Subcutaneous adipose tissue (tissue), 4 donors: ENCODE measurements around the gene ACBD3. TPM values are rescaled to one million over a fixed set of nuclear protein-coding genes. Genes with fewer than 3 reads are reported as not detected.

ENCODE experiments used
- total RNA-seq, 4 donors: library from RNA; depleted of rRNA; stranded (reverse); fragments of >200 nt; gene quantifications; one replicate each; pipeline ENCODE4 v1.1.0, GENCODE V29; 2016
- TF ChIP-seq, protein P1 (sequence below): fragments of 450-650 bp; IDR thresholded peaks from one replicate; pipeline ENCODE4 v1.5.1; 2016; ENCODE audit warnings: low read depth, mild to moderate bottlenecking, control low read depth, antibody characterized with exemption, moderate library complexity

The ACBD3 gene
- total RNA-seq, 4 donors from 2014 or later = 40.1 to 56.6 (median 51.4) TPM

DNA sequence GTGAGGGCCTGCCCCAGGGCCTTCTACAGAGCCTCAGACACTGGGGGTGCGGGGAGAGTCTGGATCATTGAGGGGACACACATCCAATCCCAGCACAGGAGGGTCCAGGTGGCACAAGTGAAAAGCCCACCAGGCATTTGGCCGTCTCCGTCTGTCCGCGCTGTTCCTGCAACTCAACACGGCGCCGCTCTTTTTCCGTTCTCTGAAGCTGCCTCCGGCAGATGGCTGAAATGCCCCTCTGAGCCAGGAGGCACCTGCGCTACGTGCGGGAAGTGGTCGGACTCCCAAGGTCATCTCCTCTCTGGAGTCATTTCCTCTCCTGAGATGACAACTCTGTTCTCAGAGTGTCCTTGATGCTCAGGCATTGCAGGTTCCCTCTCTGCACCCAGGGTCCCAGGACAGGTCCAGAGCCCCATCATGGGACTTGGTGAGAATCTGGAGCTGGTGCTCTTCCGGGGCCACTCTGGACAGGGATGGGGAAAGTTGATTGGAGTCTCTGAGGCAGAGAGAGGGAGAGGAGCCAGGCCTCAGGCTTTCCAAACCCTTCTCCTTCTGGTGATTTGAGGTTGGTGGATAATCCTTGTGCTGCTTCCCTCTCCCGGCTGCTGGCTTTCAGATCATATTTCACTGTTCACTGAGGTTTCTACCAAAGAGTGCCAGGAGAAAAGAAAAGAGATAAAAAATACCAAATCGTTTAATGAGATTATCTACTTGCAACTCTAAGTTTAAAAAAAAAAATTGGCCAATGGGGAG lies 22.9 kb upstream of the ACBD3 start:
- TF ChIP-seq, protein P1, sequence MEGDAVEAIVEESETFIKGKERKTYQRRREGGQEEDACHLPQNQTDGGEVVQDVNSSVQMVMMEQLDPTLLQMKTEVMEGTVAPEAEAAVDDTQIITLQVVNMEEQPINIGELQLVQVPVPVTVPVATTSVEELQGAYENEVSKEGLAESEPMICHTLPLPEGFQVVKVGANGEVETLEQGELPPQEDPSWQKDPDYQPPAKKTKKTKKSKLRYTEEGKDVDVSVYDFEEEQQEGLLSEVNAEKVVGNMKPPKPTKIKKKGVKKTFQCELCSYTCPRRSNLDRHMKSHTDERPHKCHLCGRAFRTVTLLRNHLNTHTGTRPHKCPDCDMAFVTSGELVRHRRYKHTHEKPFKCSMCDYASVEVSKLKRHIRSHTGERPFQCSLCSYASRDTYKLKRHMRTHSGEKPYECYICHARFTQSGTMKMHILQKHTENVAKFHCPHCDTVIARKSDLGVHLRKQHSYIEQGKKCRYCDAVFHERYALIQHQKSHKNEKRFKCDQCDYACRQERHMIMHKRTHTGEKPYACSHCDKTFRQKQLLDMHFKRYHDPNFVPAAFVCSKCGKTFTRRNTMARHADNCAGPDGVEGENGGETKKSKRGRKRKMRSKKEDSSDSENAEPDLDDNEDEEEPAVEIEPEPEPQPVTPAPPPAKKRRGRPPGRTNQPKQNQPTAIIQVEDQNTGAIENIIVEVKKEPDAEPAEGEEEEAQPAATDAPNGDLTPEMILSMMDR = no peak

DNA sequence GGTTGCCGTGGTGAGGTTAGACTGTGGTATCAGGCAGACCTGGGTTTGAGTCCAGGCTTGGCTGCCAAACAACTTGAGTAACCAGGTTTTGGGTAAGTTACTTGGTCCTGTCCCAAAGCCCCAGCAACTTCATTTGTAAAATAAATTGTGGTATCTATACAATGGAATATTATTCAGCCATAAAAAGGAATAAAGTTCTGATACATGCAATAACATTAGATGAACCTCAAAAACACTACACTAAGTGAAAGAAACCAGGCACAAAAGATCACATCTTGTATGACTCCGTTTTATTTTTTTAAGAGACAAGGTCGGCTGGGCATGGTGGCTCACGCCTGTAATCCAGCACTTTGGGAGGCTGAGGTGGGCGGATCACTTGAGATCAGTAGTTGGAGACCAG lies 20.5 kb upstream of the ACBD3 start:
- TF ChIP-seq, protein P1 = no peak

DNA sequence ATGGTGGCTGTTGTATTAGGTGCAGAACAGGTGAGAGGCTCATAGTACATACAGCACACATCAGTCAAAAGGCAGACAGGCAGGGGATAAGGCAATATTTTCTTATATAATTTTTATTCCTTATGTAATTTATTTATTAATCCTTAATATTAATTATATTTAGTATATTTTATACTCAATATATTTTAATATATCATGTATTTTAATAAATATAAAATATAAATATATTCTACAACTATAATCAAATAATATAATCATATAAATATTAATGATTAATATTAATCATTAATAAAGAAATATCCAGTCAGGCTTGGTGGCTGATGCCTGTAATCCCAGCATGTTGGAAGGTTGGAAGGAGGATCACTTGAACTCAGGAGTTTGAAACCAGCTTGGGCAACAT lies 17.7 kb upstream of the ACBD3 start:
- TF ChIP-seq, protein P1 = no peak

DNA sequence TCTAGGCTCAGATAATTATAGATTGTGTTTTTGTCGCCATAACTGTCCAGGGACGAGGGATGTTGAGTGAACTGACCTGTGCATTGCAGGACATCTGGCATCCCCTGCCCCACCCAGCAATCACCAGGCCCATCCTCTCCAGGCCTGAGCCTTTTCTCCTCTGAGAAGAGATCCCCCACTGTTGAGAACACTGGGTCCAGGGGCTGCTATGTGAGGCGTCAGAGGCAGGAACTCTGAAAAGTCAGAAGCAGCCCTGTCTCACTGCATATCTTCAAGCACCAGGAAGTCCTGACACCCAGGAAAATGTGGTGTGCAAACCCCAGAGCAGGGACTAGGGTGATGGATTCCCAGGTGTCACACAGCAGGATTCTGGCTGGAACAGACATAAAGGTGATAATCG lies 17.1 kb upstream of the ACBD3 start:
- TF ChIP-seq, protein P1 = no peak

DNA sequence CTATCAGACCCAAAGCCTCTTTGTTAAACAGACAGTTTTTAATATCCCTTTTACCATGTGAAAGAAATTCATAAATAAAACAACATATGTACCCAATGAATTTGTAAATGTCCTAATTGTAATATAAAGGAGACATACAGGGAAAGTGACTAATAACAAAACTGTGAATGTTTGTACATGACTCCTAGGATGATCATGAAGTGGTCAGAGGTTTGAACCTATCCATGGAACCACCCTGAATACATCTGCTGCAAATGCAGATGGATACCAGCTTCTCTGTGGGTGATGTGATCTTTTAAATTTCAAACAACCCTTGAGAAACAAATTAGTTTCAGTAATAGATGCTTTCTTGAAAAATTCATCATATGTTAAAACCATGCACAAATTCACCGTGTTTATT lies 16.7 kb upstream of the ACBD3 start:
- TF ChIP-seq, protein P1 = no peak

DNA sequence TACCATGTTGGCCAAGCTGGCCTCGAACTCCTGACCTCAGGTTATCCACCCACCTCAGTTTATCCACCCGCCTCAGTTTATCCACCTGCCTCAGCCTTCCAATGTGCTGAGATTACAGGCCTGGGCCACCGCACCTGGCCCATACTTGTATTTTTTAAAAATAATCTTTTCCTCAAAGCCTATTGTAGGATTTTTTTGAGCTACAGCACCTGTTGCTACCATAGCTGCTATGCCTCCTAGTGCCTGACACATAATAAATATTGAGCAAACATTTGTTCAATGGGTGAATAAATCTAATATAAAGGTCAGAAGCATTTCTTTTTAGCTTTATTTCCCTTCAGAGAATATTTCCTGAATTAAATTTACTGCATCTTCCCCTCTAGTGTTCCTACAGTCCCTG lies 15.7 kb upstream of the ACBD3 start:
- TF ChIP-seq, protein P1 = no peak

DNA sequence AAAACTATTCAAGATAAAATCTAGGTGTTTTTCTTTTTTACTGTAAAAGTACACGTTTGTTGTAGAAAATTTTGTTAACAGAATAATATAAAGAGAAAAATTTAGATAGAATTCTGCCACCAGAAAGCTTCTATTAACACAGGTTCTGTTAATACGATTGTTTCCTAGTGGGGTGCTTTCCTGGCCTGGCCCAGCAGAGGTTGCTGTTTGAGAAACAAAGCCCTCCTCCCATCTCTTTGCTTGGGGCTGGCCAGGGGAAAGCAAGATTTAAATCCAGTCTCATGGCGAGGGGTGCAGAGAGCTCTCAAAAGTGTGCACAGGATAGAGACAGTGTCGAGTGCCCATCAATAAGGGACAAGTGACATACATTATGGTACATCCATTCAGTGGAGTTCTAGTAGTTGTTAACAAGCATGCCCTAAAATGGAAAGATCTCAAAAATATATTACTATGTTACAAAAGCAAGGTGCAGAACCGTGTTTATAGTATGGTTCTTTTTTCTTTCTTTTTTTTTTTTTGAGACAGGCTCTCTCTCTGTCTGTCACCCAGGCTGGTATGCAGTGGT lies 14.6 kb upstream of the ACBD3 start:
- TF ChIP-seq, protein P1 = no peak
